IMR-90 (cell line): ENCODE results near the gene RAF1. TPM values are rescaled to one million over a fixed set of nuclear protein-coding genes. Genes with fewer than 3 reads are reported as not detected.

Source experiments
- ATAC-seq: fragments of 200-7000 bp; cut with Tn5 transposase; 2 replicates; pipeline ENCODE4 v1.9.1; 2020; ENCODE audit warnings: low read depth, mild to moderate bottlenecking, moderate library complexity
- BruUV-seq: library from RNA; stranded (reverse); fragments of 400-500 nt; replicated peaks from 2 replicates; lab custom pipeline; 2021; lab: Mats Ljungman, UMichigan
- CTCF ChIA-PET: fragments of 300-600 bp; formaldehyde crosslinking; extraction: SDS; loops from one replicate; lab custom pipeline; 2021; ENCODE audit warnings: antibody characterized with exemption; lab: Yijun Ruan, JAX
- POLR2A ChIA-PET: fragments of 300-600 bp; sonication (Branson Sonifier 250); formaldehyde crosslinking; loops from one replicate; lab custom pipeline; 2022; ENCODE audit warnings: antibody characterized with exemption; ENCODE audit not compliant: unreplicated experiment; lab: Charles Lee
- DNase-seq: peaks from one replicate; pipeline ENCODE4 v3.0.0; 2013
- H2AFZ ChIP-seq: replicated peaks from 2 replicates; pipeline ENCODE3; 2013; ENCODE audit warnings: low read length, mild to moderate bottlenecking; ENCODE audit not compliant: poor library complexity
- H2AK5ac ChIP-seq: 2 replicates; pipeline ENCODE4 v1.6.1; 2013; ENCODE audit warnings: low read depth, low read length, inconsistent platforms
- H2AK9ac ChIP-seq: replicated peaks from 2 replicates; pipeline ENCODE3; 2013; ENCODE audit warnings: mild to moderate bottlenecking, low read depth, low read length, moderate library complexity; ENCODE audit not compliant: poor library complexity
- H2BK120ac ChIP-seq: 2 replicates; pipeline ENCODE4 v1.6.1; 2013; ENCODE audit warnings: low read depth, low read length, inconsistent platforms
- H2BK15ac ChIP-seq: 3 replicates; pipeline ENCODE4 v1.6.1; 2013; ENCODE audit warnings: low read depth, low read length, inconsistent platforms
- H2BK20ac ChIP-seq: 2 replicates; pipeline ENCODE4 v1.6.1; 2013; ENCODE audit warnings: low read depth, mild to moderate bottlenecking, inconsistent platforms, low read length, moderate library complexity
- H2BK5ac ChIP-seq: 2 replicates; pipeline ENCODE4 v1.6.1; 2013; ENCODE audit warnings: mild to moderate bottlenecking, low read depth, low read length, inconsistent platforms; ENCODE audit not compliant: poor library complexity, severe bottlenecking
- H3K14ac ChIP-seq: replicated peaks from 2 replicates; pipeline ENCODE4 v1.6.1; 2013; ENCODE audit warnings: low read depth, low read length, inconsistent platforms
- H3K18ac ChIP-seq: 2 replicates; pipeline ENCODE4 v1.6.1; 2013; ENCODE audit warnings: low read depth, low read length, control low read depth
- H3K23ac ChIP-seq: 2 replicates; pipeline ENCODE4 v1.6.1; 2013; ENCODE audit warnings: low read depth, low read length, inconsistent platforms
- H3K27ac ChIP-seq: 2 replicates; pipeline ENCODE4 v1.5.1; 2013; ENCODE audit warnings: mild to moderate bottlenecking, control low read depth, low read length; ENCODE audit not compliant: insufficient read depth
- H3K27me3 ChIP-seq: 2 replicates; pipeline ENCODE4 v1.6.1; 2013; ENCODE audit warnings: low read length; ENCODE audit not compliant: control insufficient read depth, insufficient read depth
- H3K36me3 ChIP-seq: 2 replicates; pipeline ENCODE4 v1.6.1; 2013; ENCODE audit warnings: low read length, mixed read lengths; ENCODE audit not compliant: control insufficient read depth, insufficient read depth
- H3K4ac ChIP-seq: 2 replicates; pipeline ENCODE4 v1.6.1; 2013; ENCODE audit warnings: low read depth, low read length, inconsistent platforms
- H3K4me1 ChIP-seq: 2 replicates; pipeline ENCODE4 v1.6.1; 2013; ENCODE audit warnings: low read length, mixed read lengths; ENCODE audit not compliant: control insufficient read depth, insufficient read depth
- H3K4me2 ChIP-seq: 2 replicates; pipeline ENCODE4 v1.6.1; 2013; ENCODE audit warnings: low read depth, mild to moderate bottlenecking, control low read depth, low read length, moderate library complexity
- H3K4me3 ChIP-seq: 2 replicates; pipeline ENCODE4 v1.5.1; 2013; ENCODE audit warnings: low read depth, mild to moderate bottlenecking, control low read depth, low read length, moderate library complexity; ENCODE audit not compliant: insufficient read depth
- H3K56ac ChIP-seq: 2 replicates; pipeline ENCODE4 v1.6.1; 2013; ENCODE audit warnings: low read length, inconsistent platforms; ENCODE audit not compliant: insufficient read depth; ENCODE audit errors: extremely low read depth
- H3K79me1 ChIP-seq, 2 experiments: 2 replicates each; pipeline ENCODE4 v1.6.1; 2013; ENCODE audit warnings: low read length in 2 of 2, inconsistent platforms in 1 of 2, low read depth in 1 of 2
- H3K9ac ChIP-seq: 2 replicates; pipeline ENCODE4 v1.6.1; 2013; ENCODE audit warnings: low read depth, low read length, control low read depth
- H3K9me1 ChIP-seq: 2 replicates; pipeline ENCODE4 v1.6.1; 2013; ENCODE audit warnings: low read length, inconsistent platforms; ENCODE audit not compliant: insufficient read depth
- H3K9me3 ChIP-seq: 2 replicates; pipeline ENCODE4 v1.6.1; 2013; ENCODE audit warnings: low read length; ENCODE audit not compliant: control insufficient read depth, insufficient read depth
- H4K20me1 ChIP-seq: 2 replicates; pipeline ENCODE4 v1.6.1; 2013; ENCODE audit warnings: low read length, inconsistent platforms; ENCODE audit not compliant: insufficient read depth
- H4K5ac ChIP-seq: 2 replicates; pipeline ENCODE4 v1.6.1; 2013; ENCODE audit warnings: mild to moderate bottlenecking, low read depth, low read length, control low read depth
- H4K8ac ChIP-seq, 2 experiments: 2 replicates each; pipeline ENCODE4 v1.6.1; 2013; ENCODE audit warnings: low read depth in 2 of 2, low read length in 2 of 2, control low read depth in 1 of 2, inconsistent platforms in 1 of 2
- H4K91ac ChIP-seq: 2 replicates; pipeline ENCODE4 v1.6.1; 2013; ENCODE audit warnings: low read depth, low read length, inconsistent platforms; ENCODE audit not compliant: insufficient read depth
- BHLHE40 ChIP-seq: fragments of 150-350 bp; IDR thresholded peaks from 2 replicates; pipeline ENCODE4 v1.6.1; 2016; ENCODE audit warnings: mild to moderate bottlenecking, low read depth, low read length
- CTCF ChIP-seq: conservative IDR thresholded peaks from 2 replicates; pipeline ENCODE4 v1.5.1; 2012; ENCODE audit warnings: mild to moderate bottlenecking, low read depth, low read length, improper control_type of control experiment
- FOS ChIP-seq: fragments of 150-350 bp; IDR thresholded peaks from 2 replicates; pipeline ENCODE4 v1.6.1; 2016; ENCODE audit warnings: low read depth, low read length
- RAD21 ChIP-seq: IDR thresholded peaks from 2 replicates; pipeline ENCODE4 v1.6.1; 2012; ENCODE audit warnings: low read length, improper control_type of control experiment
- WGBS, 2 experiments: methylation state at CpG; one replicate each; pipeline versions ENCODE4 v1.1.5 to v1.1.7; 2013; ENCODE audit warnings: missing lambda C conversion rate in 2 of 2; ENCODE audit not compliant: insufficient read length in 1 of 2; ENCODE audit errors: extremely low coverage in 2 of 2; 5-methylcytosine and 5-hydroxymethylcytosine counted together
- dilution Hi-C: fragments of 300-500 bp; cut with HindIII; formaldehyde crosslinking; loops from one replicate; pipeline ENCODE4 v1.14.3; 2018; ENCODE audit warnings: low sequenced_read_pairs; ENCODE audit not compliant: unreplicated experiment
- in situ Hi-C: fragments of 300-500 bp; cut with MboI; formaldehyde crosslinking; loops from 3 replicates; pipeline ENCODE4 v1.14.3; 2019; ENCODE audit warnings: low sequenced_read_pairs, inconsistent platforms, mixed read lengths
- intact Hi-C: fragments of 100-400 bp; cut with micrococcal nuclease; formaldehyde crosslinking; loops from 2 replicates; pipeline ENCODE4 v1.10.0; 2022
- polyA plus RNA-seq, 3 experiments: library from polyadenylated mRNA; depleted of rRNA; stranded (reverse); fragments of >200 nt; gene quantifications; 2 replicates each; pipeline ENCODE4 v1.2.3, GENCODE V29; 2012; ENCODE audit warnings: low replicate concordance in 1 of 3
- total RNA-seq: library from RNA; depleted of rRNA; stranded (reverse); fragments of >200 nt; gene quantifications from 2 replicates; pipeline ENCODE4 v1.2.3, GENCODE V29; 2012

The RAF1 gene
- total and polyA plus RNA-seq, 2 of the 4 experiments (the other 2 are of a cell fraction) = 115 to 151 TPM

GRCh38 chr3:12643724-12644123, 20.2 kb downstream of the RAF1 start:
- no CpG with 5 or more reads among the region's 1 CpG for WGBS, 2 experiments
- H3K27ac ChIP-seq = peak overlapping the region; percentile 78; the same call in 1 of the 2 replicates
- peak overlapping the region; percentile 25; the same call in 1 of the 2 replicates for H2BK120ac ChIP-seq
- ATAC-seq = no peak
- no peak overlapping the region for H2AFZ ChIP-seq
- H3K9me1 ChIP-seq = peaks cover 9% of the 10 kb centered on the region
- no peak overlapping the region for H3K4me3 ChIP-seq
- peaks cover 59% of the 10 kb centered on the region for H4K20me1 ChIP-seq
- no peak overlapping the region; the same call in 1 of the 2 replicates for H3K14ac ChIP-seq
- POLR2A ChIA-PET = interaction anchor here (0.6 kb wide), 1 partner anchor 8 kb away, joined by 3 read pairs; no protein-coding TSS in a partner anchor
- H2BK20ac ChIP-seq = no peak overlapping the region
- 0 out of 4 replicates have a peak overlapping the region, but pooled peaks of 1 of the 2 experiments have one; percentile 40 for H4K8ac ChIP-seq
- in situ Hi-C loops (no loop called here), dilution Hi-C loops (no loop called here), intact Hi-C loops (loop anchor here (2.0 to 5.0 kb wide), 2 partner anchors 15 to 36 kb away; no protein-coding TSS in a partner anchor)
- no peaks in the 10 kb centered on the region for H3K9me3 ChIP-seq
- no peak overlapping the region for H3K23ac ChIP-seq
- H2AK9ac ChIP-seq = no peak overlapping the region
- BruUV-seq = no TSS peak
- H3K56ac ChIP-seq = no peak overlapping the region; the same call in 1 of the 2 replicates
- no peak overlapping the region; the same call in 1 of the 2 replicates for H3K4ac ChIP-seq
- no peak overlapping the region for H2AK5ac ChIP-seq
- peak overlapping the region; percentile 85 for H2BK5ac ChIP-seq
- no peak overlapping the region for H3K9ac ChIP-seq
- H3K4me2 ChIP-seq = peak overlapping the region; percentile 88; the same call in 1 of the 2 replicates
- H4K5ac ChIP-seq = no peak overlapping the region
- H3K18ac ChIP-seq = peak overlapping the region; percentile 82; the same call in 1 of the 2 replicates
- CTCF ChIA-PET = no interaction called here
- peaks cover 17% of the 10 kb centered on the region for H3K4me1 ChIP-seq
- H3K27me3 ChIP-seq = no peaks in the 10 kb centered on the region
- no peaks in the 10 kb centered on the region for H3K36me3 ChIP-seq
- H2BK15ac ChIP-seq = no peak overlapping the region; the same call in 2 of the 3 replicates
- DNase-seq = no peak
- no peak overlapping the region for H4K91ac ChIP-seq
- H3K79me1 ChIP-seq = peaks cover 0 to 38% of the 10 kb centered on the region in 2 experiments; a peak in 3 of 4 replicates
- TF ChIP-seq RAD21 = no peak
- TF ChIP-seq BHLHE40 = no peak
- TF ChIP-seq FOS = no peak
- TF ChIP-seq CTCF = no peak
